SK-N-SH (cell line): Measurements from ENCODE around the gene RNF145. TPM values are rescaled to one million over a fixed set of nuclear protein-coding genes. Genes with fewer than 3 reads are reported as not detected.

Experiments used
- CTCF ChIA-PET: fragments of 300-600, 350-600 bp; formaldehyde crosslinking; extraction: SDS; loops from one replicate; lab custom pipeline; 2021; lab: Yijun Ruan, JAX
- POLR2A ChIA-PET: fragments of 350-600 bp; sonication (Branson Sonifier 250); formaldehyde crosslinking; extraction: SDS; loops from one replicate; lab custom pipeline; 2020; ENCODE audit warnings: antibody characterized with exemption, inconsistent platforms; lab: Yijun Ruan, JAX
- DNase-seq: peaks from one replicate; pipeline ENCODE4 v3.0.0; 2012
- H2AFZ ChIP-seq: fragments of 200-600 bp; sonication (generic); 2 replicates; pipeline ENCODE4 v1.8.1; 2016; ENCODE audit warnings: antibody characterized with exemption, mild to moderate bottlenecking, low read depth
- H3F3A ChIP-seq: fragments of 200-600 bp; sonication (generic); replicated peaks from 2 replicates; pipeline ENCODE3; 2016; ENCODE audit warnings: antibody characterized with exemption, mild to moderate bottlenecking; ENCODE audit not compliant: insufficient read depth
- H3K27ac ChIP-seq, 2 experiments: fragments of 200-500 bp in 1 of 2; fragments of 200-600 bp in 1 of 2; sonication (Bioruptor generic) in 1 of 2; sonication (generic), shearing (Covaris generic) in 1 of 2; 2 replicates each; pipeline versions ENCODE4 v1.5.1 to v1.6.1; 2014 to 2016; ENCODE audit warnings: low read depth in 2 of 2, inconsistent platforms in 1 of 2, low read length in 1 of 2, mild to moderate bottlenecking in 1 of 2, mixed read lengths in 1 of 2
- H3K27me3 ChIP-seq: fragments of 200-600 bp; sonication (generic), shearing (Covaris generic); 2 replicates; pipeline ENCODE4 v1.6.1; 2016; ENCODE audit warnings: mixed run types; ENCODE audit not compliant: insufficient read depth
- H3K36me3 ChIP-seq, 2 experiments: fragments of 200-500 bp in 1 of 2; fragments of 200-600 bp in 1 of 2; sonication (Bioruptor generic) in 1 of 2; sonication (generic) in 1 of 2; replicated peaks in 1 of 2; 2 replicates each; pipeline versions ENCODE3 to v1.5.1; 2014 to 2016; ENCODE audit warnings: low read length in 1 of 2, mild to moderate bottlenecking in 1 of 2; ENCODE audit not compliant: insufficient read depth in 2 of 2, control insufficient read depth in 1 of 2
- H3K4me1 ChIP-seq, 2 experiments: fragments of 200-500 bp in 1 of 2; fragments of 200-600 bp in 1 of 2; sonication (Bioruptor generic) in 1 of 2; sonication (generic), shearing (Covaris generic) in 1 of 2; 2 replicates each; pipeline versions ENCODE4 v1.5.1 to v1.6.1; 2014 to 2016; ENCODE audit warnings: low read depth in 1 of 2, low read length in 1 of 2, mixed run types in 1 of 2; ENCODE audit not compliant: insufficient read depth in 2 of 2, control insufficient read depth in 1 of 2
- H3K4me2 ChIP-seq: fragments of 200-600 bp; sonication (generic), shearing (Covaris generic); 2 replicates; pipeline ENCODE4 v1.6.1; 2017; ENCODE audit warnings: mixed run types
- H3K4me3 ChIP-seq, 2 experiments: fragments of 200-500 bp in 1 of 2; fragments of 200-600 bp in 1 of 2; sonication (Bioruptor generic) in 1 of 2; sonication (generic), shearing (Covaris generic) in 1 of 2; 2 replicates each; pipeline versions ENCODE4 v1.5.1 to v1.8.1; 2014 to 2016; ENCODE audit warnings: low read depth in 2 of 2, inconsistent platforms in 1 of 2, low read length in 1 of 2, mild to moderate bottlenecking in 1 of 2, mixed read lengths in 1 of 2, moderate library complexity in 1 of 2
- H3K79me2 ChIP-seq: fragments of 200-600 bp; sonication (generic); 2 replicates; pipeline ENCODE4 v1.8.1; 2017; ENCODE audit warnings: mild to moderate bottlenecking; ENCODE audit not compliant: insufficient read depth
- H3K9ac ChIP-seq: fragments of 200-600 bp; sonication (generic); 2 replicates; pipeline ENCODE4 v1.6.1; 2017; ENCODE audit warnings: mixed run types
- H3K9me2 ChIP-seq: fragments of 200-600 bp; sonication (generic); 2 replicates; pipeline ENCODE4 v1.6.1; 2017; ENCODE audit warnings: mixed run types
- H3K9me3 ChIP-seq: fragments of 200-600 bp; sonication (generic); 2 replicates; pipeline ENCODE4 v1.6.1; 2017; ENCODE audit warnings: mixed run types, mild to moderate bottlenecking, moderate library complexity
- H4K20me1 ChIP-seq: fragments of 200-600 bp; sonication (generic); 2 replicates; pipeline ENCODE4 v1.6.1; 2017; ENCODE audit warnings: mild to moderate bottlenecking, mixed run types; ENCODE audit not compliant: insufficient read depth
- CHD2 ChIP-seq: fragments of 150-350 bp; IDR thresholded peaks from 2 replicates; pipeline ENCODE4 v1.6.1; 2018; ENCODE audit warnings: low read length; ENCODE audit not compliant: partially characterized antibody
- ELF1 ChIP-seq: IDR thresholded peaks from 2 replicates; pipeline ENCODE4 v1.4.0; 2012
- EP300 ChIP-seq, 2 experiments: IDR thresholded peaks; 2 replicates each; pipeline versions ENCODE4 v1.4.0 to v1.6.1; 2012; ENCODE audit warnings: borderline replicate concordance in 1 of 2, low read depth in 1 of 2, low read length in 1 of 2
- EZH2phosphoT487 ChIP-seq: fragments of 200-600 bp; sonication (generic); IDR thresholded peaks from 2 replicates; pipeline ENCODE4 v1.6.1; 2017; ENCODE audit warnings: low read depth, mixed run types, mild to moderate bottlenecking, antibody characterized with exemption, moderate library complexity, borderline replicate concordance
- FOSL2 ChIP-seq: IDR thresholded peaks from 2 replicates; pipeline ENCODE4 v1.4.0; 2012; ENCODE audit warnings: low read depth, mild to moderate bottlenecking, moderate library complexity, borderline replicate concordance
- GABPA ChIP-seq: IDR thresholded peaks from 2 replicates; pipeline ENCODE4 v1.4.0; 2012; ENCODE audit warnings: low read depth, mild to moderate bottlenecking
- JUND ChIP-seq: IDR thresholded peaks from 2 replicates; pipeline ENCODE4 v1.4.0; 2012
- MEF2A ChIP-seq: IDR thresholded peaks from 2 replicates; pipeline ENCODE4 v1.4.0; 2012; ENCODE audit warnings: low read depth, borderline replicate concordance
- MXI1 ChIP-seq: IDR thresholded peaks from 2 replicates; pipeline ENCODE4 v1.6.1; 2012; ENCODE audit warnings: mild to moderate bottlenecking, low read depth, low read length, improper control_type of control experiment
- POLR2AphosphoS5 ChIP-seq: IDR thresholded peaks from 2 replicates; pipeline ENCODE4 v1.6.1; 2012; ENCODE audit warnings: low read depth, low read length
- RFX5 ChIP-seq: IDR thresholded peaks from 2 replicates; pipeline ENCODE4 v1.6.1; 2012; ENCODE audit warnings: mild to moderate bottlenecking, improper control_type of control experiment, low read length
- SMC3 ChIP-seq: IDR thresholded peaks from 2 replicates; pipeline ENCODE4 v1.6.1; 2012; ENCODE audit warnings: low read depth, low read length, improper control_type of control experiment
- TAF1 ChIP-seq: IDR thresholded peaks from 2 replicates; pipeline ENCODE4 v1.6.1; 2012; ENCODE audit warnings: low read depth, mild to moderate bottlenecking, low read length, moderate library complexity, borderline replicate concordance
- WGBS: methylation state at CpG from one replicate; pipeline ENCODE4 v1.1.6; 2017; ENCODE audit warnings: low lambda C conversion rate; 5-methylcytosine and 5-hydroxymethylcytosine counted together
- polyA plus RNA-seq, 3 experiments: library from polyadenylated mRNA; depleted of rRNA; stranded (reverse); fragments of >200 nt; gene quantifications; 2 replicates each; pipeline ENCODE4 v1.2.3, GENCODE V29; 2012
- TF ChIP-seq, protein P1 (sequence below): fragments of 200-600 bp; sonication (generic); IDR thresholded peaks from 2 replicates; pipeline ENCODE4 v1.6.1; 2017; ENCODE audit warnings: antibody characterized with exemption, mild to moderate bottlenecking, moderate library complexity

Gene RNF145
- polyA plus RNA-seq, 1 of the 3 experiments (the other 2 are of a cell fraction): 36.1 TPM

- POLR2A ChIA-PET: interaction anchor here (0.8 kb wide), 1 partner anchor 9 kb away, joined by 3 read pairs; no protein-coding TSS in a partner anchor
These were observed 11.0 kb downstream of the RNF145 start for GRCh38 chr5:159198063-159199036.

DNA sequence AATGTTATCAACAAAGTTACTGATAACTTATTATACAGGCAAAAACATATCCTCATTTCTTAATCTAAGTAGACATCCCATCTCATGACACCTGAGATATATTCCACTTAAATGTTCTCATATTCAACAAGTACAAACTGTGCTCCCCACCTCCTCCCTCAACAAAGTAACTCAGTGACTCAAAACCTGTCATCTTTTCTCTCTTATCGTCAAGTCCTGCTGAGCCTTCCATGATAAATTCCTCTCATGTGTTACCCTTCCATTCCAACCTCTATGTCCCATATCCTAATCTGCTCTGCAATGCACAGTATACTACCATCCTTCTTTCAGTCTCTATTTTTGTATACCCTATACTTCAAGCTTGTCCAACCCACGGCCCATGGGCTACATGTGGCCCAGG is 13.6 kb downstream of the RNF145 start:
- TF ChIP-seq MXI1: no peak
- WGBS: 96% methylated on average over 2 of the region's 2 CpGs
- CTCF ChIA-PET: no interaction called here

More at GRCh38 chr5:159198063-159199036, 11.0 kb downstream of the RNF145 start:
- H3K79me2 ChIP-seq: peaks cover 100% of the 10 kb centered on the region
- H3K9me2 ChIP-seq: no peaks in the 10 kb centered on the region
- peaks cover 3% of the 10 kb centered on the region for H3F3A ChIP-seq
- no peak overlapping the region for H3K27ac ChIP-seq
- WGBS: 98% methylated on average over 5 of the region's 5 CpGs
- no peak overlapping the region for H2AFZ ChIP-seq
- peaks cover 0 to 1% of the 10 kb centered on the region in 2 experiments; a peak in 3 of 4 replicates for H3K4me1 ChIP-seq
- H3K4me2 ChIP-seq: no peak overlapping the region
- no peak for DNase-seq
- H3K36me3 ChIP-seq: peaks cover 63 to 70% of the 10 kb centered on the region in 2 experiments
- H3K4me3 ChIP-seq: no peak overlapping the region
- H3K9ac ChIP-seq: no peak overlapping the region
- TF ChIP-seq EP300 (IDR thresholded peaks at IDR 0.05; ENCODE audit: borderline replicate concordance in 1 of 2, low read depth in 1 of 2, low read length in 1 of 2): no peak
- H4K20me1 ChIP-seq: 0 out of 2 replicates have a peak, but pooled peaks cover 6% of the 10 kb centered on the region
- CTCF ChIA-PET: interaction anchor here (0.7 to 1.5 kb wide), 3 partner anchors 12 to 41 kb away, joined by 3 to 5 read pairs (median 4); no protein-coding TSS in a partner anchor
- no peaks in the 10 kb centered on the region for H3K27me3 ChIP-seq
- no peaks in the 10 kb centered on the region for H3K9me3 ChIP-seq

DNA sequence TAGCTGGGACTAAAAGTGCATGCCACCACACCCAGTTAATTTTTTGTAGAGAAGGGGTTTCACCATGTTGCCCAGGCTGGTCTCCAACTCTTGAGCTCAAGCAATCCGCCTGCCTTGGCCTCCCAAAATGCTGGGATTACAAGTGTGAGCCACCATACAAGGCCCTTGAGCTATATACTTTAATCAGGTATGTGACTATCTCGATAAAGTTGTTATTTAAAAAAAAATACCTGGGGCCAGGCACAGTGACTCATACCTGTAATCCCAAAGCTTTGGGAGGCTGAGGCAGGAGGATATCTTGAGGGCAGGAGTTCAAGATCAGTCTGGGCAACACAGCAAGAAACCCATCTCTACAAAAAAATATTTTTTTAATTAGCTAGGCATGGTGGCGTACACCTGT is 19.2 kb downstream of the RNF145 start:
- no peak overlapping the region for H3K9ac ChIP-seq
- no peak overlapping the region for H3K4me2 ChIP-seq
- H3K27me3 ChIP-seq: no peaks in the 10 kb centered on the region
- no peaks in the 10 kb centered on the region for H4K20me1 ChIP-seq
- ChIA-PET POLR2A (no interaction called here), CTCF (interaction anchor here (1.4 to 3.3 kb wide), 4 partner anchors 10 to 58 kb away, joined by 3 to 13 read pairs (median 4); no protein-coding TSS in a partner anchor)
- peaks cover 41 to 49% of the 10 kb centered on the region in 2 experiments for H3K36me3 ChIP-seq
- no peak overlapping the region for H3K4me3 ChIP-seq
- 90% methylated on average over 3 of the region's 3 CpGs for WGBS
- no peak for DNase-seq
- H3K9me3 ChIP-seq: no peaks in the 10 kb centered on the region
- peaks cover 0 to 16% of the 10 kb centered on the region in 2 experiments; a peak in 2 of 4 replicates for H3K4me1 ChIP-seq
- no peak overlapping the region for H2AFZ ChIP-seq
- TF ChIP-seq SMC3: no peak
- no peak for TF ChIP-seq JUND
- TF ChIP-seq TAF1: no peak
- TF ChIP-seq CHD2: no peak
- TF ChIP-seq ELF1: no peak
- no peak for TF ChIP-seq GABPA
- no peak for TF ChIP-seq POLR2AphosphoS5
- TF ChIP-seq EZH2phosphoT487: no peak
- TF ChIP-seq, protein P1, sequence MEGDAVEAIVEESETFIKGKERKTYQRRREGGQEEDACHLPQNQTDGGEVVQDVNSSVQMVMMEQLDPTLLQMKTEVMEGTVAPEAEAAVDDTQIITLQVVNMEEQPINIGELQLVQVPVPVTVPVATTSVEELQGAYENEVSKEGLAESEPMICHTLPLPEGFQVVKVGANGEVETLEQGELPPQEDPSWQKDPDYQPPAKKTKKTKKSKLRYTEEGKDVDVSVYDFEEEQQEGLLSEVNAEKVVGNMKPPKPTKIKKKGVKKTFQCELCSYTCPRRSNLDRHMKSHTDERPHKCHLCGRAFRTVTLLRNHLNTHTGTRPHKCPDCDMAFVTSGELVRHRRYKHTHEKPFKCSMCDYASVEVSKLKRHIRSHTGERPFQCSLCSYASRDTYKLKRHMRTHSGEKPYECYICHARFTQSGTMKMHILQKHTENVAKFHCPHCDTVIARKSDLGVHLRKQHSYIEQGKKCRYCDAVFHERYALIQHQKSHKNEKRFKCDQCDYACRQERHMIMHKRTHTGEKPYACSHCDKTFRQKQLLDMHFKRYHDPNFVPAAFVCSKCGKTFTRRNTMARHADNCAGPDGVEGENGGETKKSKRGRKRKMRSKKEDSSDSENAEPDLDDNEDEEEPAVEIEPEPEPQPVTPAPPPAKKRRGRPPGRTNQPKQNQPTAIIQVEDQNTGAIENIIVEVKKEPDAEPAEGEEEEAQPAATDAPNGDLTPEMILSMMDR: no peak
- TF ChIP-seq RFX5: no peak
- no peak for TF ChIP-seq FOSL2
- TF ChIP-seq MEF2A: no peak
- peaks cover 33% of the 10 kb centered on the region for H3F3A ChIP-seq
- H3K9me2 ChIP-seq: no peaks in the 10 kb centered on the region
- H3K79me2 ChIP-seq: peaks cover 94% of the 10 kb centered on the region
- H3K27ac ChIP-seq: no peak overlapping the region

More for the DNA sequence above, 13.6 kb downstream of the RNF145 start:
- Histone ChIP-seq H3F3A (peaks cover 7% of the 10 kb centered on the region), H3K9me2 (no peaks in the 10 kb centered on the region), H3K4me1 (no peaks in the 10 kb centered on the region; a peak in 1 of 4 replicates), H3K4me2 (no peak overlapping the region), H2AFZ (no peak overlapping the region), H3K4me3 (no peak overlapping the region), H3K36me3 (peaks cover 55 to 60% of the 10 kb centered on the region in 2 experiments), H3K9me3 (no peaks in the 10 kb centered on the region), H3K79me2 (peaks cover 99% of the 10 kb centered on the region), H3K9ac (no peak overlapping the region), H4K20me1 (0 out of 2 replicates have a peak, but pooled peaks cover 6% of the 10 kb centered on the region), H3K27ac (no peak overlapping the region), H3K27me3 (no peaks in the 10 kb centered on the region)
- POLR2A ChIA-PET: no interaction called here
- DNase-seq: no peak
